ENCODE data around the gene MDH2.
"Not testable (repeated sequence)": the region's sequence is repeated elsewhere in the genome, so short reads cannot be mapped to it uniquely, and the experiment has no call there.

GRCh38 chr7:76114742-76115141 lies 66.8 kb downstream of the MDH2 start:
- TF ChIP-seq EP300 (IDR thresholded peaks at IDR 0.05); POLR2AphosphoS5 (IDR thresholded peaks at IDR 0.05); POLR2A (IDR thresholded peaks at IDR 0.05; ENCODE audit: low read depth): not testable (repeated sequence)
- TF ChIP-seq, protein P1, sequence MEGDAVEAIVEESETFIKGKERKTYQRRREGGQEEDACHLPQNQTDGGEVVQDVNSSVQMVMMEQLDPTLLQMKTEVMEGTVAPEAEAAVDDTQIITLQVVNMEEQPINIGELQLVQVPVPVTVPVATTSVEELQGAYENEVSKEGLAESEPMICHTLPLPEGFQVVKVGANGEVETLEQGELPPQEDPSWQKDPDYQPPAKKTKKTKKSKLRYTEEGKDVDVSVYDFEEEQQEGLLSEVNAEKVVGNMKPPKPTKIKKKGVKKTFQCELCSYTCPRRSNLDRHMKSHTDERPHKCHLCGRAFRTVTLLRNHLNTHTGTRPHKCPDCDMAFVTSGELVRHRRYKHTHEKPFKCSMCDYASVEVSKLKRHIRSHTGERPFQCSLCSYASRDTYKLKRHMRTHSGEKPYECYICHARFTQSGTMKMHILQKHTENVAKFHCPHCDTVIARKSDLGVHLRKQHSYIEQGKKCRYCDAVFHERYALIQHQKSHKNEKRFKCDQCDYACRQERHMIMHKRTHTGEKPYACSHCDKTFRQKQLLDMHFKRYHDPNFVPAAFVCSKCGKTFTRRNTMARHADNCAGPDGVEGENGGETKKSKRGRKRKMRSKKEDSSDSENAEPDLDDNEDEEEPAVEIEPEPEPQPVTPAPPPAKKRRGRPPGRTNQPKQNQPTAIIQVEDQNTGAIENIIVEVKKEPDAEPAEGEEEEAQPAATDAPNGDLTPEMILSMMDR (IDR thresholded peaks at IDR 0.05), result not testable (repeated sequence)
